DMS153 treated with DMSO at 0.1 percent for 48 hours (cell line): ENCODE results near the gene ALDH6A1.
A peak's percentile ranks its signal among the peaks of the same experiment; 100 is the strongest.

ENCODE experiments used
- DNase-seq: peaks from one replicate; lab custom pipeline; 2025; ENCODE audit not compliant: unreplicated experiment; lab: John Stamatoyannopoulos, UW

ALDH6A1 gene

DNA sequence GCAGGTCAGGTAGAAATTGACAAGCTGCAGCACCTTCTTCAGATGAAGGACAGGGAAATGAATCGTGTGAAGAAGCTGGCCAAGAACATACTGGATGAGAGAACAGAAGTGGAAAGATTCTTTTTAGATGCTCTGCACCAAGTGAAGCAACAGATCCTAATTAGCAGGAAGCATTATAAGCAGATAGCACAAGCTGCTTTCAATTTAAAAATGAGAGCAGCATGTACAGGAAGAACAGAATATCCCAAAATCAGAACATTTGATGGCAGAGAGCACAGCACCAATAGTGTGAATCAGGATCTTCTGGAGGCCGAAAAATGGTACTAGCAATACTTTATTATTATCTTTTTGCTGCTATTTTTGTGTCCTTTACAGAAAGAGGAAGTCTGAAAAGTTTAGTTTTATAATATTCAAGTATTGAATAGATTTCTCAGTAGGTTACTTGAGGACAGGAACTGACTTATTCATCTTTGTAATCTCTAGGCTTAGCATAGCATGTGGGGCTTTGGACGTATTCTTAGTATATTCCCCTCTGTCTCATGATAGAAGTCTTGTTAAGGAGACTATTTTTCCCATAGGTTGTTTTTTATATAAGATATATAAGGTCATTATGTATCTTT is 34.3 kb downstream of the ALDH6A1 start:
- DNase-seq, result no peak

DNA sequence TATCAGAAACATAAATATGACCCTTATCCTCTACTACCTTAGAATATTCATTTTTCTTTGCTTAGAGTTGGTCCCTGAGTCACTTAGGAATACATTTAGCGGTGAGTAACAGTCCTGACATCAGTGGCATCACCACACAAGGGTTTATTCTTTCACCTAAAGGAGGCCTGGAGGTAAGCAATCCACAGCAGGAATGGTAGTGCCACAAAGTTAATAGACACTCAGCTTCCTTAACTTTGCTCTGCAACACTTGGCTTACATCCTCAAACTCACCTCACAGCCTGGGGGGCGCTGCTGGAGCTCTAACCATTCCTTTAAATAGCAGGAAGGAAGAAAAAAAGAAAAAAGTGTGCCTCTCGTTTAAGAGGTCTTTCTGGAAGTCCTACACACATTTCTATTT is 36.0 kb downstream of the ALDH6A1 start:
- no peak for DNase-seq

DNA sequence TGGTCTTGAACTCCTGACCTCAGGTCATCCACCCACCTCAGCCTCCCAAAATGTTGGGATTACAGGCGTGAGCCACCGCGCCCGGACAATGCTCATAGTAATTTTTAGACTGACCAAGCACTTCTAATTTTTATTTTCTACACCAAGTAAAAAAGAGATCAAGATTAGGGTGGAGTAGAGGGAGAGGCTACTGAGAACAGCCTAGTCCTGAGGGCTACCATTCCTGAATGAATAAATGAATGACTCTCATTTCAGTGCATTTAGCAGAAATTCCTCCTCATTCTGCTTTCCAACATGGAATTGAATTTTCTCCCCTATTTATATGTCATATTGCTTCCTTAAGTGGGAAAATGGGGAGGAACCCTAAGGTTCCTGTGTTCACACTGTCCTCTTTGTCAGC is 38.7 kb downstream of the ALDH6A1 start:
- no peak for DNase-seq

DNA sequence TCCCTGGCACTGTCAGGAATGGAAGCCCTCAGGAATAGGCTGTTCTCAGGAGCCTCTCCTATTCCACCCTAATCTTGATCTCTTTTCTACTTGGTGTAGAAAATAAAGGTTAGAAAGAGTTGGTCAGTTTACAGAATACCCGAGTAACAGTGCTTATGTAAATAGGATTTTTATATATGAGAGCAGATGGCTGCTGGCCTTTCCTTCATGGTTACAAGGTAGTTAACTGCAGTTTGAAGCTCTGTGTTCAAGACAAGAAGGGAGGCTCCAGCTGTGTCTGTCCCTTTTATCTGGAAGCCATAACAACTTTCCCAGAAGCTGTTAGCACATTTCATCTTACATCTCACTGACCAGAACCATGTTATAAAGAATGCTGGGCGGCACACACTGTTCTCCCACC is 42.0 kb downstream of the ALDH6A1 start:
- DNase-seq, result no peak

DNA sequence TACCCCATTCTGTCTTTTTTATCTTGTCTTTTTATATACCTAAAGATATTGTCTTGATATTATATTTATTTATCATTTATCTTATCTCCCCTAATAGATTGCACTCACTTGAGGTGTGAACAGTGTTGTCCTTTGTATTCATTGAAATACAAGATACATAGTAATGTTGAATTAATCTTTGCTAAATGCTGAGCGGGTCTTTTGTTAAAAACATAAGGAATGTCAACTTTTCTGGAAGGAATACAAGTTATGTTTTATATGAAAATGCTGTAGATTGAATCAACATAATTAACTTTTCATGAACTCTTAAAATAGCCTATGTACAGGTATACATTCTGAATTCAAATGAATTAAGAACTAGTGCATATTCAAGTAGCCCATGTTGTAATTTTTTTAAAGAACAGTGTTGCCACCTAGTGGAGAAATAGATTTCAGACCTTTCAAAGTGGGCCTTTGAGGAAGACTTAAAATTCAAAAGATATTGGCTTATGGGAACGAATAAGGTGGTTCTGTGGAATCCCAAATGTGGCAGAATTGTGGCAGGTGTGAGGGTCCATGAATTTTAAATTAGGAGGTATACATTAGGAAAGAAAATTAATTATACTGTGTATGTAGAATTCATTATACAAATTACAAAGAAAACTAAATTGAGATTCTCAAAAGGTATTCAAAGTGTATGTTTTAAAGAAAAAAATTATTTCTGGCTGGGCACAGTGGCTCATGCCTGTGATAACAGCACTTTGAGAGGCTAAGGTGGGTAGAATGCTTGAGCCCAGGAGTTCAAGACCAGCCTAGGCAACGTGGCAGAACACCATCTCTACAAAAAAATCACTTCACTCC is 46.0 kb downstream of the ALDH6A1 start:
- DNase-seq, result peak; percentile 72

DNA sequence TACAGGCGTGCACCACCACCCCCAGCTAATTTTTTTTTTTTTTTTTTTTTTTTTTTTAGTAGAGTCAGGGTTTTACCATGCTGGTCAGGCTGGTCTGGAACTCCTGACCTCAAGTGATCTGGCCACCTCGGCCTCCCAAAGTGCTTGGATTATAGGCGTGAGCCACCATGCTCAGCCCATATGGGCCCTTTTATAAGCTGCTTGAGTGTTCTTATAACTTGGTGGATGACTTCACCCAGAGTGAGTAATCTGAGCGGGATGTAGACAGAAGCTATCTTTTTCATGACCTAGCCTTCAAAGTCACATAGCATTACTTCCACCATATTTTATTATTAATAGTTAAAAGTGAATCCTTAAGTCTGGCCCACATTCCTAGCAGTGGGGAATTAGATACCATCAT is 48.7 kb downstream of the ALDH6A1 start:
- DNase-seq, result no peak

DNA sequence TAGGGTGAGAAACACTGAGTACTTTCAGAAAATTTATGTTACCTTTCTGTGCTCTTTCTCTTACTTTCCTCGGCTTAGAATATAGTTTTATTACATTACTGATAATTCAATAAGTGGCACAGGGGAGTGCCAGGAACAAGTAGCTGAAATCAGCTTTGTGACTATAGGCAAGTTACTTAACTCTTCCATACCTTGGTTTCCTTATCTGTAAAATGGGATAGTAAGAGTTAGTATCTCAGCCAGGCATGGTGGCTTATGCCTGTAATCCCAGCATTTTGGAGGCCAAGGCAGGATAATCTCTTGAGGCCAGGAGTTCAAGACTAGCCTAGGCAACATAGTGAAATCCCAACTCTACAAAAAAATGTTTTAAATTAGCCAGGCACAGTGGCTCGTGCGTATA is 49.7 kb downstream of the ALDH6A1 start:
- DNase-seq, result no peak

DNA sequence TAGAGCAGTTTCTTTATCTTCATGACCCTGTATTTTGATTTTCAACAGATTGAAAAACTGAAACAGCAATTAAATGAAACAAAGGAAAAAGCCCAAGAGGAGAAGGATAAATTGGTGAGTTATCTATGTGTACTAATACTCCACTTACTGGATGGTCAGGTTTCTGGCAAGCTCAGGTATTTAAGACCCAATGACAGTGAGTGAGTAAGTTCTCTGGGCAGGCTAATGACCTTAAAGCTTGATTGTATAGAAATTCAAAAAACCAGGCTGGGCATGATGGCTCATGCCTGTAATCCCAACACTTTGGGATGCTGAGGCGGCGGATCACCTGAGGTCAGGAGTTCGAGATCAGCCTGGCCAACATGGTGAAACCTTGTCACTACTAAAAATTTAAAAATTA is 55.1 kb downstream of the ALDH6A1 start:
- DNase-seq, result no peak

DNA sequence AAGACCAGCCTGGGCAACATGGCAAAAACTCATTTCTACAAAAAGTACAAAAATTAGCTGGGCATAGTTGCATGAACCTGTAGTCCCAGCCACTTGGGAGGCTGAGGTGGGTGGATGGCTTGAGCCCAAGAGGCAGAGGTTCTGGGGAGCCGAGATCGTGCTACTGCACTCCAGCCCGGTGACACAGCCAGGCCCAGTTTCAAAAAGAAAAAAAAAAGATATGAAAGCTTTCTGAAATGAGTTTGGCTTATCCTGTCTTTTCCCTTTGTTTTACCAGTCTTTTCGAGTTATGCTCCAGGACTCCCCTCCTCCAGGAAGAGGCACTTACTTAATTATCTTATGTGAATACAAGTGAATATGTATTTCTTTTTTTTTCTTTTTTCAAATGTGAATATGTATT is 61.9 kb downstream of the ALDH6A1 start:
- no peak for DNase-seq

DNA sequence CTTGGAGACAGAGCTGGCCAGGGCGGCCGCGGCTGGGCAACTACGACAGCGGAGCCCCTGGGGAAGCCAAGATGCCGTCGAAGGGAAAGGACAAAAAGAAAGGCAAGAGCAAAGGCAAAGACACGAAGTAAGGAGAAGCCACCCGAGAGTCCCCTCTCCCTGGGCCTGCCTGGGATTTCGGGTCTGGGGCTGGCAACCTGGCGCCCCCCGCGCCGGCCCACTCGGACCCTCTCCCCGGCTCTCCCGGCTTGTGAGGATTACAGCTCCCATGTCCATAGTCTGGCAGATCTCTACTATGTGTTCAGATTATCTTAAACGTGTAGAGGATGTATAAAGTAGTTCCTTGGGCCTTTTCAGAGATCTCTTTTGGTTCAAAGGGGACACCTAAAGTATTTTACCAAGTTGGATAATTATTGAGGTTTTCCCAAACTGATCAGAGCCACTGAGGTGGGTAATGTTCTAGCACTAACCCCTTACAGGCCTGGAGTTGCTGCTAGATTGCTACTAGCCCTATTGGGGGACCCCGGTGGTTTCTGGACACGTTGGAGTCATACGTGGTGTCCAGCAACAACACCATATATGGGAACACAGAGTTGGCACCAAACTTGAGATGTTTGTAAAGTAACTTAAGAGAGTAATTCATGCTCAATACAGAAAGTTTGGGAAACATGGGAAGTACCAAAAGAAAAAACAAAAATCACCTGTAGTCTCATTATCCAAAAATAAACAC is 64.7 kb downstream of the ALDH6A1 start:
- no peak for DNase-seq

DNA sequence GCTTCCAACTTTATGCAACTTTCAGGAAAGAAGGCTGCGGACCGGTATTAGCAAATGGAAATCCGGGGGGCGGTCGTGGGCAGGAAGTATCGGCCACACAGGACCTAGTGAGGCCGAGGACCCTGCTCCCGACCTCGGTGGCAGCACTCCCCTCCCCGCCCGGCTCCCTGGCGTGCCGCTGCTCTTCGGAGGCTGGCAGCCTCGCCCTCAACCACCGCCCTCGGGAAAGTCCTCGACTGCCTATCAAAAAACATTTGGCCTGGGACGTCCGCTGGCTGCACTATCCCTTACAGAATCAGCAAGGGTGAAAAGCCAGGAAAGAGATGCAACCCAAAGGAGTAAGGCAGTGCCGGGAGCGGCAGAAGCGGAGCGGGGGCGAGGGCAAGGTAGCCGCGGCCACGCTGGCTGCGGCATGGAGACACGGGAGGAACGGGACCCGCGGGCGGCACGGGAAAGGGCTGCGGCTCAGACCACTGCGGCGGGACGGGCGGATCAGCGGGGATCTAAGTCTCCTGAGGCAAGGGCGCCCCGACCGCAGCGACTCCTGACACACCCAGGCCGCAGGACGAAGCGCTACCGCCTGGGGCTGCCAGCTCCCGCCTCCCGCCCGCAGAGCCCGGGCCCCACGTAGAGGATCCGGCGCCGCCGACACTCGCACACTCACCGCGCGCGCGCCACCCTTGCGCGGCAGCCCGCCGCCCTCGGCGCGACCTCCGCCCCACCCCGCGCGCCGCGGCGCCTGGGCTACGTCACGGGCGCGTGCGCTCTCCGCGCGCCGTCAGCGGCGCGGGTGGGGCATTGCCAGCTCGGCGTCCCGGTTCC is 65.5 kb downstream of the ALDH6A1 start, which contains the start of the genes BBOF1 and ENTPD5:
Gene BBOF1 (plus strand): TSS at position 764 of the 822 bp plus-strand sequence. CDS start 130 bp downstream, outside the sequence.
Gene ENTPD5 (minus strand): TSS at position 703 of the 822 bp plus-strand sequence. CDS start 31,186 bp downstream, outside the sequence.
- DNase-seq, result peak; percentile 81

DNA sequence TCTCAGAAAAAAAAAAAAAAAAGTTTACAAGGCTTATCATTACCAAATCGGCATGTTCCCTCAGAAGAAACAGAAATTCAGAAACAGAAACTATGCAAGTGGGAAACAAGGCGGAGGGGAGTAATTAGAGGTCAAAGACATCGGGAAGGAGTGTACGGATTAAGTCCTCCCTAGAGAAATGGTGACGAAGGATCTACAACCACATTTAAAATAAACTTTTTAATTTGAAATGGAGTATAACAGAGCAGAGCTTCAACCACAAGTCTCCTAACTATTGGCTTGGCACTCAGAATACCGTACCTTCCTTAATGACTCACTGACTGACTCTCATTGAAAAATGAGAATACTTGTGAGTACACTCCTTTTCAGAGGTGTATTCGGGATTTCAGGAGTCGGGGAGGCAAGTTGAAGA is 66.1 kb downstream of the ALDH6A1 start:
- no peak for DNase-seq

DNA sequence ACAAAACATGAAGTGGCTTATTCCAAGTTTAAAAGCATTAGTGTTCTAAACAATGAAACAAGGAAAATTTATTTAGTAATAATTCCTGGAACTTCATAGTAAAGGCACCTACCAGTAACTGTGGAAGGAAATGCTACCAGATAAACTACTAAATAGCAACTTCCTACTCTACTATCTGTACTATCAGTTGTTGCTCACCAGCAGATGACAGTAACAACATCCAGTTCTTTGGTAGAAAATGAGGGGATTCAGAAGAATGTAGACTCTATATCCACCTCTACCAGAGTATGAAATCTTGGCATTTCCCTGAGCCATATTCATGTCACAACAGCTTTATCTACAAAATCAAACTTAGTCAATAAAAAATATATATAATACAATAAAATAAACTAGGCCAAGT is 68.3 kb downstream of the ALDH6A1 start:
- DNase-seq, result no peak

DNA sequence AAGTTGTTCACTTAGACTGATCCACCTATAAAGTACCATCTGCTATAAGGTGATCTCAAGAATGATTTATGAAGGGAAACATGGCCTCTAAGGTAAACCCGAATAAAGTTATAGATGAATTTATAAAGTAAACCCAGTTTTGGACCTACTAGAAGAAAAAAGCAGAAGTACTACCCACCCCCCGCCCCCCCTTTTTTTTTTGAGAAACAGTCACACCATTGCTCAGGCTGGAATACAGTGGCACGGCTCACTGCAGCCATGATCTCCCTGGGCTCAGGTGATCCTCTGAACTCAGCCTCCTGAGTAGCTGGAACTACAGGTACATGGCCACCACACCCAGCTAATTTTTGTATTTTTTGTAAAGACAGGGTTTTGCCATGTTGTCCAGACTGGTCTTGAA is 69.1 kb downstream of the ALDH6A1 start:
- DNase-seq, result no peak

DNA sequence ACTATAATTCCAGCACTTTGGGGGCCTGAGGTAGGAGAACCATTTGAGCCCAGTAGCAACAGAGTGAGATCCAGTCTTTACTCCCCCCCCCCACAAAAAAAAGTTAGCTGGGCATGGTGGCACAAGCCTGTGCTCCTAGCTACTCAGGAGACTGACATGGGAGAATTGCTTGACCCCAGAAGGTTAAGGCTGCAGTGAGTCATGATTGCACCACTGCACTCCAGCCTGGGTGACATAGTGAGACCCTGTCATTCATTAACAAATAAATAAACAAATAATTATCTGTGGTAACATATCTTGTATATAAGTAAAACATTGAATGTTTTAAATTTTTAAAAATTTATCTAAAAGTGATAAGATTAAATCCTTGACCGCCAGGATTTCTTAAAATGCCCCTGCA is 70.0 kb downstream of the ALDH6A1 start:
- no peak for DNase-seq

DNA sequence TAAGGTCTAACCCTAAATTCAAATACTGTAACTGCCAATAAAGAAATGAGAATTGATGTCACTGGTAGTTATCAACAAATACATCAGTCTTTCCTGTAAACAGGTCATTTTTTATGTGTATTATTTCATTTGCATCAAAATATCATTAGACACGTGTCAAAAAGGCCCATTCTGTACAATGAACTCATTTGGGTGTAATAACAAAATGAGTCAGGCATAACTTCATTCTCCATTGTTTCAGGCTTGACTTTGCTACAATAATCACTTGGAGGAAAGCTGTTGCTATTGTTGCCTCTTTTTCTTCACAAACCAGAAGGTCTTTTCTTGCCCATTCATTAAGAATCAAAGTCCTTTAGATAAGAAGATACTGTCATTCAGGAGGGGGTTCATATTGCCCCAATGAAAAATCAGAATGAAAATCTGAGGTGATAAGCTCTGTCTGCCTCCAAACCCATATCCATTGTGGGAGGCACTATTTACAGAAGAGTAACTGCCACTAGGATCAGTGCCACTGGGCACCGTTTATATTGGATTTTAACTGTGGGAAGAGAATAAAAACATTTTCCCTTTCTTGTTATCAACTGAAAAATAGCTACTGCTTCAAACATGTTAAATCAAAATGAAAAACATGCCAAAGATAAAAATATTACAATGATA is 75.3 kb downstream of the ALDH6A1 start:
- no peak for DNase-seq
